Tibial nerve (tissue), 4 donors: Measurements from ENCODE around the gene CYBA. TPM values are rescaled to one million over a fixed set of nuclear protein-coding genes. Genes with fewer than 3 reads are reported as not detected.
"Not testable (repeated sequence)": the region's sequence is repeated elsewhere in the genome, so short reads cannot be mapped to it uniquely, and the experiment has no call there.

ENCODE experiments used
- DNase-seq, 2 donors: peaks; one replicate each; pipeline ENCODE4 v3.0.0-alpha.2; 2019; ENCODE audit warnings: low spot score in 2 of 2
- H3K27ac ChIP-seq, 4 donors: fragments of 200-600 bp; sonication (generic) in 3 of 4; one replicate each; pipeline ENCODE4 v1.5.1; 2017 to 2019; ENCODE audit warnings: mild to moderate bottlenecking in 1 of 4
- H3K27me3 ChIP-seq, 2 donors: fragments of 200-600 bp; sonication (generic) in 1 of 2; one replicate each; pipeline versions ENCODE4 v1.5.1 to v1.6.0; 2017 to 2019
- H3K36me3 ChIP-seq, 3 donors: fragments of 200-600 bp; sonication (generic); one replicate each; pipeline ENCODE4 v1.5.1; 2018 to 2019
- H3K4me1 ChIP-seq, 4 donors: fragments of 200-600 bp; sonication (generic) in 3 of 4; one replicate each; pipeline ENCODE4 v1.5.1; 2017 to 2019
- H3K4me3 ChIP-seq, 4 donors: fragments of 200-600 bp; sonication (generic) in 3 of 4; one replicate each; pipeline ENCODE4 v1.5.1; 2017 to 2019; ENCODE audit warnings: mild to moderate bottlenecking in 1 of 4, moderate library complexity in 1 of 4
- H3K9me3 ChIP-seq, 4 donors: fragments of 200-600 bp; sonication (generic) in 3 of 4; one replicate each; pipeline ENCODE4 v1.5.1; 2017 to 2019
- EP300 ChIP-seq, 2 donors: sonication (generic); formaldehyde crosslinking; IDR thresholded peaks; one replicate each; pipeline ENCODE4 v1.6.1; 2017; ENCODE audit warnings: antibody characterized with exemption in 2 of 2, mild to moderate bottlenecking in 1 of 2
- POLR2A ChIP-seq, 2 donors: fragments of 450-650 bp; IDR thresholded peaks; one replicate each; pipeline ENCODE4 v1.6.1; 2017; ENCODE audit warnings: antibody characterized with exemption in 2 of 2, mild to moderate bottlenecking in 2 of 2, moderate library complexity in 2 of 2
- WGBS, 2 donors: methylation state at CpG; one replicate each; pipeline ENCODE4 v1.1.5; 2018; 5-methylcytosine and 5-hydroxymethylcytosine counted together
- total RNA-seq, 4 donors: library from RNA; depleted of rRNA; stranded (reverse); fragments of >200 nt; gene quantifications; one replicate each; pipeline ENCODE4 v1.1.0, GENCODE V29; 2016
- TF ChIP-seq, protein P1 (sequence below), 5 experiments: fragments of 200-600 bp in 3 of 5; fragments of 450-650 bp in 2 of 5; sonication (generic) in 3 of 5; IDR thresholded peaks; one replicate each; pipeline ENCODE4 v1.5.1; 2016 to 2019; ENCODE audit warnings: antibody characterized with exemption in 5 of 5, mild to moderate bottlenecking in 3 of 5, moderate library complexity in 2 of 5

Gene CYBA
- total RNA-seq, 4 donors from 2014 or later: 86.3 to 199 (median 121) TPM

DNA sequence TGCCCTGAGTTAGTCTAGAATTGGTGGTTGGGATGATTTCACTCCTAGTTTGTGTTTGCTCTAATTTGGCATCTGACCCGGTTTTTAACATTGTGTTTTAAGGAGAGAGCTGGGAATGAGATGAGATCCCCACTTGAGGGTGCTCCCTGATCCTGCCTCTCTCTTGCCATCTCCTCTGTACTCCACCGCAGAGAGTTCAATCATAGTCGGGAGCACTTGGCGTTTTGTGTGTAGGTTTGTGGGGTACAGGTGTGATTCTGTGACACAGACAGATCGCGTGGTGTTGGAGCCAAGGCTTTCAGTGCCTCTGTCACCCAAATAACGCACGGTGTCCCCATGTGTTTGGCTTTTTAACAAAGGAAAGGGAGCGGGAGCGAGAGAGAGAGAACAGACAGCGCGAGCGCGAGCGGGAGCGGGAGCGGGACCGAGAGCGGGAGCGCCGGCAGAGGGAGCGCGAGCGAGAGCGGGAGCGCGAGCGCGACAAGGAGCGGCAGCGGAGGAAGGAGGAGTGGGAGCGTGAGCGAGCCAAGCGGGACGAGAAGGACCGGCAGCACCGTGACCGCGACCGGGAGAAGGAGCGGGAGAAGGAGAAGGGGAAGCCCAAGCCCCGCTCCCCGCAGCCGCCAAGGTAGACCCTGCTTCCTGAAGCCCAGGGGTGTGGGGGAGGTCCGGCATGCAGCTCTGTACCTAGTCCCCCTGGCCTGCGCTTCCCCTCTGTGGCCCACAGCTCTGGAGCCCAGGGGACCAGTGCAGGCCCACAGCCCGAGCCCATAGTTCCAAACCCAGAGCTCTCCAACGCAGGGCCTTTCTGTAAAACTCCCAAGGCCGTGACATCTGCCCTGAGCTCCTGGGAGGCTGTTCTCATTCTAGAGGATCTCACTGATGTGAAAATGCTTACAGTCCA is 39.7 kb downstream of the CYBA start:
- 74 to 77% methylated on average over 47 to 49 of the region's 49 CpGs for WGBS, 2 donors
- TF ChIP-seq POLR2A (IDR thresholded peaks at IDR 0.05): no peak
- TF ChIP-seq, protein P1, sequence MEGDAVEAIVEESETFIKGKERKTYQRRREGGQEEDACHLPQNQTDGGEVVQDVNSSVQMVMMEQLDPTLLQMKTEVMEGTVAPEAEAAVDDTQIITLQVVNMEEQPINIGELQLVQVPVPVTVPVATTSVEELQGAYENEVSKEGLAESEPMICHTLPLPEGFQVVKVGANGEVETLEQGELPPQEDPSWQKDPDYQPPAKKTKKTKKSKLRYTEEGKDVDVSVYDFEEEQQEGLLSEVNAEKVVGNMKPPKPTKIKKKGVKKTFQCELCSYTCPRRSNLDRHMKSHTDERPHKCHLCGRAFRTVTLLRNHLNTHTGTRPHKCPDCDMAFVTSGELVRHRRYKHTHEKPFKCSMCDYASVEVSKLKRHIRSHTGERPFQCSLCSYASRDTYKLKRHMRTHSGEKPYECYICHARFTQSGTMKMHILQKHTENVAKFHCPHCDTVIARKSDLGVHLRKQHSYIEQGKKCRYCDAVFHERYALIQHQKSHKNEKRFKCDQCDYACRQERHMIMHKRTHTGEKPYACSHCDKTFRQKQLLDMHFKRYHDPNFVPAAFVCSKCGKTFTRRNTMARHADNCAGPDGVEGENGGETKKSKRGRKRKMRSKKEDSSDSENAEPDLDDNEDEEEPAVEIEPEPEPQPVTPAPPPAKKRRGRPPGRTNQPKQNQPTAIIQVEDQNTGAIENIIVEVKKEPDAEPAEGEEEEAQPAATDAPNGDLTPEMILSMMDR (IDR thresholded peaks at IDR 0.05): no peak
- TF ChIP-seq EP300 (IDR thresholded peaks at IDR 0.05): no peak
- Histone ChIP-seq H3K4me1 (peaks cover 0 to 24% (median 0%) of the 10 kb centered on the region in 4 donors), H3K4me3 (no peak overlapping the region), H3K36me3 (peaks cover 0 to 77% (median 0%) of the 10 kb centered on the region in 3 donors), H3K9me3 (no peaks in the 10 kb centered on the region), H3K27me3 (no peaks in the 10 kb centered on the region), H3K27ac (no peak overlapping the region)
- DNase-seq: no peak

DNA sequence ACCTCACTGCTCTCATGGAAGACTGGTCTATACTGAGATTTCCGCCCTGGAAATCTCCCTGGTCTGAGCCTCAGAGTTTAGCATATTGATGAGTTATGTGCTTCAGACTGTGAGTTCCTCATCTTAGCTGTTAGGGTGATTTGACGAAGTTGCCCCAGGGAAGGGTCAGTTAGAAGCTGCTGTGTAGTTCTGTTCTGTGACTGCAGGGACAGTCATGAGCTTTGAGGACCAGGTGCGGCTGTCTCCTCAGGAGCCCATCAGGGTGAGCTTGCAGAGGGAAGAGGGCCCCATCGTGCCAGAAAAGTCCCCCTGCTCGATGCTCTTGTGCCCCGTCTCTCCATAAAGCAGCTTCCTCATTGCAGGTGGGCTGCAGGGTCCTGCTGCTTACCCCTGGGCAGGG is 40.8 kb downstream of the CYBA start:
- H3K27ac ChIP-seq: no peak overlapping the region
- H3K27me3 ChIP-seq: no peaks in the 10 kb centered on the region
- peaks cover 0 to 81% (median 0%) of the 10 kb centered on the region in 3 donors for H3K36me3 ChIP-seq
- H3K4me1 ChIP-seq: peaks cover 0 to 14% (median 0%) of the 10 kb centered on the region in 4 donors
- DNase-seq: no peak
- no peak overlapping the region for H3K4me3 ChIP-seq
- no peaks in the 10 kb centered on the region for H3K9me3 ChIP-seq
- WGBS, 2 donors: 86 to 100% methylated on average over 1 to 6 of the region's 6 CpGs
- no peak for TF ChIP-seq EP300 (IDR thresholded peaks at IDR 0.05)
- TF ChIP-seq POLR2A (IDR thresholded peaks at IDR 0.05): no peak
- TF ChIP-seq, protein P1 (IDR thresholded peaks at IDR 0.05): no peak

DNA sequence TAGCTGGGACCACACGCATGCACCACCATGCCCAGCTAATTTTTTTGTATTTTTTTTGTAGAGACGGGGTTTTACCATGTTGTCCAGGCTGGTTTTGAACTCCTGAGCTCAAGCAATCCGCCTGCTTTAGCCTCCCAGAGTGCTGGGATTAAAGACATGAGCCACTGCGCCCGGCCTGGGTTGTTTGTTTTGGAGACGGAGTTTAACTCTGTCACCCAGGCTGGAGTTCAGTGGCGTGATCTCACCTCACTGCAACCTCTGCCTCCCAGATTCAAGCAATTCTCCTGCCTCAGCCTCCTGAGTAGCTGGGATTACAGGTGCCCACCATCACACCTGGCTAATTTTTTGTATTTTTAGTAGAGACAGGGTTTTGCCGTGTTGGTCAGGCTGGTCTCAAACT is 41.4 kb downstream of the CYBA start:
- not testable (repeated sequence) for H3K4me1 ChIP-seq, H3K27ac ChIP-seq, DNase-seq, H3K27me3 ChIP-seq, H3K9me3 ChIP-seq, H3K4me3 ChIP-seq
- peaks cover 0 to 88% (median 0%) of the 10 kb centered on the region in 3 donors for H3K36me3 ChIP-seq
- 95% methylated on average over 8 of the region's 8 CpGs for WGBS, 2 donors

DNA sequence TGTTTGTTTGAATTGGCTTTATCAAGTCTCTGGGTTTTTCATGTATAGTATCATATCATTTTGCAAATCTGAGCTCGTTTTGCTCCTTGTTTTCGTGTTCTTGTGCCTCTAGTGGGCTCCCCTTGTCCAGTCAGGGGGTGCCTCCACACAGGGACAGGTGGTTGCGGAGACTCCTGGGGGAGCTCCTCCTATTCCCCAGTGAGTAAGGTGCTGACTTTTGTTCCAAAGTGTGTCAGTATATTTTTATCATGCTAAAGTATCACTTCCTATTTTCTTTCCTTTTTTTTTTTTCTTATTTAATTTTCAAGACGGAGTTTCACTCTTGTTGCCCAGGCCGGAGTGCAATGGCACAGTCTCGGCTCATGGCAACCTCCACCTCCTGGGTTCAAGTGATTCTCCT is 42.8 kb downstream of the CYBA start:
- no peak for DNase-seq
- peaks cover 0 to 95% (median 0%) of the 10 kb centered on the region in 3 donors for H3K36me3 ChIP-seq
- no peaks in the 10 kb centered on the region for H3K9me3 ChIP-seq
- no peaks in the 10 kb centered on the region for H3K4me1 ChIP-seq
- H3K4me3 ChIP-seq: no peak overlapping the region
- no peak for TF ChIP-seq POLR2A (IDR thresholded peaks at IDR 0.05)
- TF ChIP-seq EP300 (IDR thresholded peaks at IDR 0.05): no peak
- TF ChIP-seq, protein P1 (IDR thresholded peaks at IDR 0.05): no peak
- no peaks in the 10 kb centered on the region for H3K27me3 ChIP-seq
- no peak overlapping the region for H3K27ac ChIP-seq
- WGBS, 2 donors: 75% methylated on average over 6 of the region's 6 CpGs

DNA sequence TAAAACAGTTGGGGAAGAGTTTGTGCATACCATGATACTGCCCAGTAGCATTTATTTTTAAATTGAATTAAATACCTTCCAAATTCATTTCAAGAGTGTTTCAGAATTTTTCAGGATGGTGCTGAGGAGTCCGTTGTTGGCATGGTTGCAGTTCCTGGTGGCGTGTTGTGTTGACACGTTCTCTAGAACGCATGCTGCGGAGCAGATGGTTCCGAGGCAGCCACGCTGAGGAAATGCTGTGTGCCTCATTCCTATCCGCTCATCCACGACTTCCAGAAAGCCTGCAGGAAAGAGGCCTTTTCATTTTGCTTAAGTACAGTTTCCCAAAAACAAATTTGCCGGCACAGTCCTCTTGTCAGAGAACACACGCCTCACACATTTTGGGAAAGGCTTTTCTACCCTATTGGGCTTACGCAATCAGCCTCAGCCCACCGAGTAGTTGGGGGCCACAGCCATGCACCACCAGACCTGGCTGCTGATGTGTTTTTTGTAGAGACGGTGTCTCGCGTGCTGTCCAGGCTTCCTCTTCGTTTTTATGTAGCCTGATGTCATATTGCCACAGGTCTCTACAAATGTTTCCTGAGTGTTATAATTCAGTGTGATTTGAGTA is 44.6 kb downstream of the CYBA start:
- WGBS, 2 donors: 89 to 93% methylated on average over 17 of the region's 17 CpGs
- Histone ChIP-seq H3K27me3 (no peaks in the 10 kb centered on the region), H3K36me3 (peaks cover 0 to 96% (median 0%) of the 10 kb centered on the region in 3 donors), H3K4me3 (no peak overlapping the region), H3K27ac (no peak overlapping the region), H3K9me3 (no peaks in the 10 kb centered on the region), H3K4me1 (no peaks in the 10 kb centered on the region)
- DNase-seq: no peak
- TF ChIP-seq, protein P1 (IDR thresholded peaks at IDR 0.05): no peak
- TF ChIP-seq POLR2A (IDR thresholded peaks at IDR 0.05): no peak
- no peak for TF ChIP-seq EP300 (IDR thresholded peaks at IDR 0.05)
